NCI-H1092 (cell line): ENCODE data around the gene ZBTB4.
"Not testable (repeated sequence)": the region's sequence is repeated elsewhere in the genome, so short reads cannot be mapped to it uniquely, and the experiment has no call there.

Source experiments
- DNase-seq: peaks from one replicate; lab custom pipeline; 2025; lab: John Stamatoyannopoulos, UW

Gene ZBTB4

DNA sequence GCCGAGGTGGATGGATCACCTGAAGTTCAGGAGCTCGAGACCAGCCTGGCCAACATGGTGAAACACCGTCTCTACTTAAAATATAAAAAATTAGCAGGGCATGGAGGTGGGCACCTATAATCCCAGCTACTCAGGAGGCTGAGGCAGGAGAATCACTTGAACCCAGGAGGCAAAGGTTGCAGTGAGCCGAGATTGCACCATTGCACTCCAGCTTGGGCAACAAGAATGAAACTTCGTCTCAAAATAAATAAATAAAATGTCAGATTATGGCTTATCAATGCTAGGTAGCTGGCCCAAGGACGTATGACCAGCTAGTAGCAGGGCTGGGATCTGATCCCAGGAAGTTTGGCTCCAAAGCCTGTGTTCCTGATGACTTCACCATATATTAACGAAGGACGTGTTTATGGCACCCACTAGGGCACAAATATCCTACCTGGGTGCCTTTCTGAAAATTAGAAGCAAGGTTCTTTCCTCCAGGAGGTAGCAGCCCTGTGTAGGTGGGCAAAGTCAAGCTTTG lies 8.9 kb downstream of the ZBTB4 start:
- DNase-seq = not testable (repeated sequence)

DNA sequence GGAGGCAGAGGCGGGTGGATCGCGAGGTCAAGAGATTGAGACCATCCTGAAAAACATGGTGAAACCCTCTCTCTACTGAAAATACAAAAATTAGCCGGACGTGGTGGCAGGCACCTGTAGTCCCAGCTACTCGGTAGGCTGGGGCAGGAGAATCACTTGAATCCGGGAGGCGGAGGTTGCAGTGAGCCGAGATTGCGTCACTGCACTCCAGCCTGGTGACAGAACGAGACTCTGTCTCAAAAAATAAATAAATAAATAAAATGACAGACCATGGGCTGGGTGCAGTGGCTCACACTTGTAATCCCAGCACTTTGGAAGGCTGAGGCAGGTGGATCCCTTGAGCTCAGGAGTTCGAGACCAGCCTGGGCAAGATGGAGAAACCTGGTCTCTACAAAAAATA lies 9.6 kb downstream of the ZBTB4 start:
- DNase-seq = not testable (repeated sequence)

DNA sequence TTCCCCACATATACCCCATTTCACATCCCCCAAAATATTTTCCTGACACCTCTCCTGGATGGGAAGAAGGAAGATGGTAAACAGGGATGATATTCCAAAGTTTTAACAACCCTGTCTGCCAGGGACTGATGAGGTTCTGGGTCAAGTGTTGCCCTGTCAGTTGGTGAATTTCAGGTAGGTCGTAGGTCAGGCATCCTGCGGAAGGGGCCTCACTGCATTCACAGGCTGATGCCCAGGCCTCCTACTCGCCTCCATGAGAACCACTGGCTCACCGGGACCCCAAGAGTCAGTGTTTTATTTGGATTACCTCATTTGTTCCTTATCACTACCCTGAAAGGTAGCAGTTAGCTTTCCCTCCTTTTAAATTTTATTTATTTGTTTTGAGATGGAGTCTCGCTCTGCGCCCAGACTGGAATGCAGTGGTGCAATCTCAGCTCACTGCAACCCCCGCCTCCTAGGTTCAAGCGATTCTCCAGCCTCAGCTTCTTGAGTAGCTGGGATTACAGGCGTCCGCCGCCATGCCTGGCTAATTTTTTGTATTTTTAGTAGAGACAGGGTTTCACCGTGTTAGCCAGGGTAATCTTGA lies 10.5 kb downstream of the ZBTB4 start:
- DNase-seq = no peak

DNA sequence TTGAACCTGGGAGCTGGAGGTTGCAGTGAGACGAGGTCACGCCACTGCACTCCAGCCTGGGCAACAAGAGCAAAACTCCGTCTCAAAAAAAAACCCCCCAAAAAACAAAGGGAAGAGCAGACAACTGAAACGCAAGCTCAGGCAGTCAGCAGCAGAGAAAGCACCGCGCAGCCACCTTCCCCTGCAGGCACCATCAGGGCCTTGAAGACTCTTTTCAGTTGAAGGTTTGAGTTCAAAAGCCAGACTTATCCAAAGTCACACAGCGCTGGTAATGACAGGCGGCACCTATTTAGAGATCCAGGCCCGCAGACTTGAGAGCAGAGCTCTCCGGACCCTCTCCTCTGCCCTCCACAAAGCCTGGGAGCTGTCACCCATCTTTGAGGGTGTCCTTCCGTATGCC lies 11.1 kb downstream of the ZBTB4 start:
- DNase-seq = no peak

DNA sequence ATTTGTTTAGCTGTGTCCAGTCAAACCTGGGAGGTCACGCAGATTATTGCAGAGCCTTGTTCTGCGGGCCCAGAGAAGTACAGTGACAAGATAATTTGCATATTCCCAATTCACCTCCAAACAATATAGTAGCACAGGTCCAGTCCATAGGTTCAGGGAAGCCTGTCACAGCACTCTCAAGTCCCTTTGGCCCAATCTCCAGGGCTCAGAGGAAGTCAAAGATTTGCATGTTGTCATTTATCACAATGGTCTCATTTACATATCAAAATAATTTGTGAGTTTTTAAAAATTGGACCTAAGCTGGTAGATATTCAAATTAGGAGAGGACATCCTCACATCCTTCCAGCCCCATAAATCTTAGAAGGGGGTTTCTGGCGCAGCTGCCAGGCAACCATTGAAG lies 11.9 kb downstream of the ZBTB4 start:
- DNase-seq = no peak

DNA sequence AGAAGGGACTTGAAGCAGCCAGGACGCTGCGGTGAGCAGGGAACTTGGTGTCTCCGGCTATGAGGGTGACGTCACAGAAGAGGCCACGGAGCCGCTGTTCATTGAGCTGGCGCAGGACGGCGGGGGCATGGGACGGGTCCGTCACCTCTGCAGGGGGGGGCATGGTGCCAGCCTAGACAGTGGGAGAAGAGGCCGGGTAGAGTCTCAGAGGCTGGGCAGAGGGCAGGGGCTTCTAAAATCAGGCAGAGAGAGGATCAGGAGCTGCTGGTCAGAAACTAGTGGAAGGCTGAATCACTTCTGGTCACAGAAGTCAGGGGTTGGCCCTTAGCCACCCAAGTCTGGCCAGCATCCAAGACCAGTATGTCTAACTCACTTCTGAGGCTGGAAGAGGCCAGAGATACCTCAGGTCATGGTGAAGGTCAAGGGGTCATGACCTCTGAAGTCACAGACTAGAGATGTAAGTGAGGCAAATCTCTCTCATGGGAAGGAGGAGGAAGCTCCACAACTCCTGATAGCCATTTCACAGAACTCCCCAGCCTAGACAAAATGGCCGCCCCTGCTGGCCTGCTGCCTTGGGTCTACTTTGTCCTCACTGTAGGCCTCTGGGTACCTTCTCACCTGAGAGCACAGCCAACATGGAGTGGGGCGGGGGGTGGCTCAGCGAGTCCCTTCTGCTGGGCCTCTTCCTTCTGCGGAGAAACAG lies 12.6 kb downstream of the ZBTB4 start:
- DNase-seq = no peak

DNA sequence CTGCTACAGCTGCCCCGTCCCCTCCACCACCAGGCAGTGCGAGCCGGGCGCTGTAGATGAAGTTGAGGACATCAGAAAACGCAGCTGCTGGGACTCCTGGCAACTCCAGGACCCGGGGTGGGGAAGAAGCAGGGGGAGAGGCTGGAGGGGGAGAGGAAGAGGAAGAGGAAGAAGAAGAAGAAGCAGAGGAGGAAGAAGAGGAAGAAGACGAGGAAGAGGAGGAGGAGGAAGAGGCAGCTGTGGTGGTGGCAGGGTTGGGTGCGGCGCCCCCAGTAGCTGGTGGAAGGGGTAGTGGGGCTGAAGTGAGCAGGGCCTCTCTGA lies 13.2 kb downstream of the ZBTB4 start:
- DNase-seq = no peak

DNA sequence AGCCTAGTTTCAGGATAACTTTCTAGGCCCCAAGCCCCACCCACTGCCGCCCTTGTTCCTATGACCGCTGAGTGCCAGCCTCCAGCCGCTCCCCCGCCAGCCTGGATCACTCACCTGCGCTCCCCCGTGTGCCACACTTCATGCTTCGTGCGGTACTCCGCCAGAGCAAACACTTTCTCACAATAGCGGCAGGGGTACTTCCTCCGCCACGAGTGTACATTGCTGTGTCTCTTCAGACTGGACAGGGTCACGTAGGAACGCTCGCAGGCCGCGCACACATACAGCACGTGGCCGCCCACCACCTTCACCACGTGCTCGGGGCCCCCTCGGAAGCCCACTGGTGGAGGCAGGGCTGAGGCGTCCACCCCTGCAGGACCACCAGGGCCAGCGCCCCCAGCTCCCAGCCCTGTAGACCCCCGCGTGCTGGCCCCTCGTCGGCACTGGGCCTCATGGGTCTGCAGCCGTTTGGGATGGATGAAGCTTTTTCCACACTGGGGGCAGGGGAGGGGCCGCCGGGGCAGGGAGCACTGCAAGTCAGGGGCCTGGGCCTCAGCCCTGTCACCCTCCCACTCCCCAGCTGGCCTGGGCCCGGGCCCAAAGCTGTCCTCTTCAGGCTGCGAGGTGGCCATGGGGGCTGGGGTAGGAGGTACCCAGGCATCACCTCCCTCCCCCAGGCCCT lies 13.7 kb downstream of the ZBTB4 start:
- DNase-seq = no peak

DNA sequence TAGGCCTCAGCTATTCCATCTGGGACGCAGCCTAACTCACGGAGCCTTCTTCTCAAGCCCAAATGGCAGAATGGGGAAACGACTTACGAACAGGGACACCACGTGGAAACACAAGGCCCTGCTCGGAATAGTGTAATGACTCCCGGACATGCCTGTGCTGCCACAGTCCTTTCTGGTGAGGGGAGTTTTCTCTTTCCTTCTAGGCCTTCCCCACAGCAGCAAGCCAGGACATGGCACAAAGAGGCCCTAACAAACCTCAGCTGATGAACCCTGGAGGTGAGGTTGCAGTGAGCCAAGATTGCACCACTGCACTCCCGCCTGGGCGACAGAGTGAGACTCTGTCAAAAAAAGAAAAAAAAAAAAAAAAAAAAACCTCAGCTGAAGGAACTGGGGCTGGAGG lies 15.3 kb downstream of the ZBTB4 start:
- no peak for DNase-seq

DNA sequence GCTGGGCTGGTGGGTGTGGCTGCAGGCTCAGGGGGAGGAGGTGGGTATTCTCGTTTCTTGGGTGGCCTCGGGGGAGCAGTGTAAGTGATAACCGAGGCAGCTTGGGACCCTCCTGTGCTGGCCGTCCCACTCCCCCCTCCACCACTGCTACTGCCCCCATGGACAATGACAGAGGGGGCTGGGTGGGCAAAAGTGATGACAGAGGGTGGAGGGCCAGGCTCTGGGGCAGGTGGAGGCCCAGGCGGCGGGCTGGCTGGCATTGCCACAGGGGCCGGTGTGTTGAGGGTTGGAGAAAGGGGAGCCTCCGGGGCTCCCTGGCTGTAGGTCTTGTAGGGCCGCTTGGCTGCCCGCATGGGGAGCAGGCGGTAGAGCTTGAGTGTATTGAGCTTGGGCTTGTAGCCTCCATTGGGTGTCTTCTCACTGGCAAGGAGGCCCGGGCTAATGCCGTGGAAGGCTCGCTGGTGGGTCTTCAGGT lies 16.0 kb downstream of the ZBTB4 start:
- DNase-seq = no peak

DNA sequence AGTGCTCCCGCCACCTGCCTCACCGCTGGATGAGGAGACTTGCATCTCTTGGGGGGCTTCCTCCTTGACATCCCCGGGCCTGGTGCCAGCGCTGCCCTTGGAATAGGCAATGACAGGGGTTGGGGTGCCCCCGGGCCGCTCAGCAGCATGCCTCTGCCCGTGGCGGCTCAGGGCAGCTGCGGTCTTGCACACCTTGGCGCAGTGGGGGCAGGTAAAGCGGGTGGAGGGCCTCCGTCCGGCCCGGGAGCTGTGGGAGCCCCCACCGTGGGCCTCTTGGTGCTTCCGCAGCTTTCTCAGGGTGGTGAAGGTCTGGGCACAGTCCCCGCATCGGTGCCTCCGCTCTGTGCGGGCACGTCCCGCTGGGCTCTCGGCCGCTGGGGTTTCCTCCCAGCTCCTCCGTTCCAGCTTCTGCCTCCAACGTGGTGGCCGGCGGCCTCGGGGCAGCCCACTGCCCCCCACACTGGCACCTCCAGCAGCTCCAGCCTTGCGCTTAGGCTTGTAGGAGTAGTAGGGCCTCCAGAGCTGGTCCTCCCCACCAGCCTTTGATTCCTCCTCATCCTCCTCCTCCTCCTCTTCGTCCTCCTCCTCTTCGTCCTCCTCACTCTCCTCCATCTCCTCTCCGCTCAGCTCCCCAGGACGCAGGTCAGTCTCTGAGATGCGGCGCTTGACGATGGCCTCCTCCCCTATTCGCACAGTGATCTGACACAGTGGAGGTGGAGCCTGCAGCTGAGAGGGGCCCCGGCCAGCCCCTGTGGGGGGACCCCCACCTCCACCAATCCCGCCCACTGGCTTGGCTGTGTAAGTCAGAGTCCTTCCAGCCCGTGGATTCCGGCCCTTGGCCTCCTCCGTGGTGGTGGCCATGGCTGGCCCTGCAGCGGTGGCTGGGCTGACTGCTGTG lies 16.7 kb downstream of the ZBTB4 start:
- DNase-seq = no peak

DNA sequence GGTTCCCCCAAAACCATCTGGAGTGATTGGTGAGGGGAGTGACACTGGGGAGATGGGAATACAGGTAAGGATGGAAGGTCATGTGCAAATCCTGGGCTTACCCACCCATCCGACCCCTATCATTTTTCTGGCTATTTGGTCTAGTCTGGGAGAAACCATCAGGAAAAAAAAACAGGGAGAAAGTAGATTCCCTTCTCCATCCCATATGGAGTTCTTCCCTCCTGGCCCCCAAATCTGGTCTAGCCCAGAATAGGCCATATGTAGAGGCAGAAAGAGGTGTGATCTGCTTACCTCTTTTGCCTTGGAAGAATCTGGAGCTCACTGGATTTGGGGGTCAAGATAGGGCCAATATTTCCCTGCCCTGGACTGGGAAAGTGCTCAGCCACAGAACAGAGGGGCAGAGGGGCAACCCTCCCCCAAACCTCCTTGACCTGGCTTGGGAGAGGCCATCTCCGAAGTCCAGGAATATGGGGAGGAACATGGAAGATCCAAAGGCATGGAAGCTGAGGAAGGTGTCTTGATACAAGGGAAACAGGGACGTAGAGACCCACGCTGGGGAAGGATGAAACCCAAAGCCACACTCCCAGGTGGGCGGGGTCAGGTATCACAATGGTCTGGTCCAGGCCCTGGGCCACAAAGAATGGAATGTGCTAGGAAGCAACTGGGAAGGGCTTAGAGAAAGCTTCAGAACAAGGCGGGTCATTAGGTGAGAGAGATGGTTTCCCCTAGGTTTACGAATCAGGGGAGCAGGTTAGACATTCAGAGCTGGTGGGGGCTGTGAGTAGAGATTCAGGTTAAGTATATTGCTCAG lies 18.4 kb downstream of the ZBTB4 start:
- no peak for DNase-seq

DNA sequence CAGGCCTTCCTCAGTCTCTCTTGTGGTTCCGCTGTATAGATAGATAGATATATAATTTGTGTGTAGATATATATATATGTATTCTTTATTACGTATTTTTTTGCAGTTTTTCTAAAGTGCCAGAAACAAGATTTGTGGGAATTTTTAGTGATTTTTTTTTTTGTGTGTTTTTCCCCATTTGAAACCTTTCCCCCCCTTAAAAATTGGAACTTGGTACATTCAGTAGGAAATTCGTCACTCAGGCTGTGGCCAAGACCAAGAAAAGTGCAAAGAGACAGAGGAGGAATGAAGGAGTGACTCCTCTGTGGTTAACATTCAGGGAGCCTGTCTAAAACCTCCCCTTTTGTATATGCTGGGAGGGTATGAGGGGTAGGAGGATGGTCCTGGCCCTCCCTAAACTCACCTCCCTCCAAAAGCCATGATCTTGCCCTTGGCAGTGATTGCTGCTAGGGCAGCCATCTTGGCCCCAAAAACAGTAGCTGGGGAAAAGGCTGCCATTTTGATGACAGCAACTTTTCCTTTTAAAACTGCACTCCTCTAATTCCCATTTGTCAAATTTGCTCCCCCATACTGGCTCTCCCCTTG lies 19.4 kb downstream of the ZBTB4 start:
- no peak for DNase-seq

DNA sequence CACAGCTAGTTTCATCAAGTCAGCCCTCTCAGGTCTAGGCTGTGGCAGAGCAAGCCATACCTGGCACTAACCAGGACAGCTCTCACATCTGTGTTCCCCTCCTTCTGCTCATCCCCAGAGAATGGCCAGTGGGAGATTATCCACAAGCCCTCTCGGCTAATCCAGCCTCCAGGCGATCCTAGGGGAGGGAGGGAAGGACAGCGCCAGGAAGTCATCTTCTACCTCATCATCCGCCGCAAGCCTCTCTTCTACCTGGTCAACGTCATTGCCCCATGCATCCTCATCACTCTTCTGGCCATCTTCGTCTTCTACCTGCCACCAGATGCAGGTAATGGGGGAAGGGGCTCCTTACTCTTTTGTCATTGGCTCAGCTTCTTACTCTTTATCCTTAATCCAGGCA lies 31.0 kb downstream of the ZBTB4 start:
- DNase-seq = no peak

DNA sequence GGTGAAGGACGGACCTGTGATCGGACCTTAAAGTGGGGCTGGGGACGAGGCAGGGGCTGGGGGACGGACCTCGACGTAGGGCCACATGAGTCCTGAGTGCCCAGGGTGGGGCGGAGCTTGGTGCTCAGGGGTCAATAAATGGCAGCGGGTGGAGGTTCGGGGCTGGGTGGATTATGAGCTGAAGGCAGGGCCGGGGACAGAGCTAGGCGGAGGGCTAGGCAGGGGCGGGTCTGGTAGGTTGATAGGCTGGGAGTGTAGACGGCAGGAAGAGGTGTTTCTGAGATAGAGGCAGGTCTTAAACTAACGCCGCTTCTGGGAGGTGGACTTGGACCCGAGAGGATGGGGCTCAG lies 33.8 kb downstream of the ZBTB4 start:
- DNase-seq = no peak

DNA sequence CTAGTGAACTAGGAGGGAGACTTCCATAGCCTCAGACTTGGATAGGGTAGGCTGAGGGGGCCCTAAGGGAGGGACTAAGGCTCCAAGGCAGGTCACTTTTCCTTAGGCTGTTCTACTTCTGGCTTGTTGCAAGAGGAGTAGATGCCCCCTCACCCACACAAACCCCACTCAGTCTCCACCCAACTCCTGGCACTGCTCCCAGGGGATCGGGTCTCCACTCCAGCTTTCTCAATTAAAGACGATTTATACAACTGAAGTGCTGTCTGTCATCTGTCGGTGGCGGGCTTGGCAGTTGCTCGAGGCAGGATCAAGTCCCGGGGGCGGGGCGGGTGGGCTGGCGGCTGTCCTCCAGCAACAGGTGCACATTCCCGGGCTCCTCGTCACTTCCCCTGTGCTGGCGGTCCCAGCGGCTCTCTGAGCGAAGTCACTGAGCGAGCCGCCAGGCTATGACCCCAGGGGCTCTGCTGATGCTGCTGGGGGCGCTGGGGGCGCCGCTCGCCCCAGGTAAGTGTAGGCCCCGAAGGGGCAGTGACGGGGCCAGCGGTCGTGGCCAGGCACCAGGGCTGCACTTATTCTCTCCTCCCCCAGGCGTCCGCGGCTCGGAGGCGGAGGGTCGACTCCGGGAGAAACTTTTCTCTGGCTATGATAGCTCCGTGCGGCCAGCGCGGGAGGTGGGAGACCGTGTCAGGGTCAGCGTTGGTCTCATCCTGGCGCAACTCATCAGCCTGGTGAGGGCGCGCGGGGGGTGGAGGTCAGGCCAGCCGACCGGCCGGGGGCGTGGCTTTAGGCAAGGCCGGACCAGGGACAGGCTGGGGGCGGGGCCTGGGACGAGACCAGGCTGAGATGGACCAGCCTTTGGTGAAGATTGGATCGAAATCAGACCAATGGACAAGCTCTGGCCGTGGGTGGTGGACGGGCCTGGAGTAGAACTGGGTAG lies 34.5 kb downstream of the ZBTB4 start, which contains the start of gene CHRNB1:
CHRNB1 (plus strand) TSS at position 380 of the 937 bp plus-strand sequence; CDS start at position 447, 67 bp downstream.
- DNase-seq = no peak

DNA sequence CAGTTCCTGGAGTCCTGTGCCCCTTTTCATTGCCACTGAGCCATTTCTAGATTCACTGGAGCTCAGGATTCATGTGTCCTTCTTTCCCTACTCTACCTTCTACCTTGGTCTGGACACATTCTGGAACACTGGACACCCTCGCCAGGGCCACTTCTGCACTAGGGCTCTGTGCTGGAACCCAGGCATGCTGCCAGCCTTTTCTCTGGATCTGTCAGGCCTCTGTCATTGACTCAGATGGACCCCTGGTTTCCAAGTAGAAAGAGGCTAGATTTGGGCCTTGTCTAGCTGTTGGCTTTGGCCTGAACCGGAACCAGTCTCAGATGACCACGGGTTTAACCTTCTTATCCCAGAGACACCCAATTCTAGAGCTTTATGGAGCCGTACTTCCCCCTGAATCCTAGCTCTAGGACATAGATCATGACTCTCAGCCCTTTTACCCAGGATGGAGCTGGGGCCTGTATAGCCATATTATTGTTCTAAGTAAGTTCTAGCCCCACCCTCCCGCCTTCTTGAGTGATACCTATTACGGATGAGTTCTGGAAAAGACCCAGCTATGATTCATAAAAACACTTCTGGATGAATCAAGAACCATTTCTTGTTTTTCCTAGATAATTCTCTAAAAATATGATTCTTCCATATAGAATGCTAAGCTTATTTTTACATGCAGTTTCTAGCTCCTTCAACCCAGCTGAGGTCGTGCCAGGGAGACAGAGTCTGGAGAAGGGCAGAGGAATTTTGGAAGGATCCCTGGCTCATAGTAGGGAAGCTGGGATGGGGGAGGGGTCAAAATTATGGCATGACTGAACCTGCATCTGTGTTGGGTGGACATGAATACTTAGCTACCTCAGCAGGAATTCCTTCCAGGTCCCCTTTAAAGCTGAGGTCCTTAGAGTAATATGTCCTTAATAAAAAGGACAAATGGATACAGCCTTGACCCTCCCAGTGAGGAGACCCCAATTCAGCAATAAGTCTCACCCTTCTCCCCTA lies 35.6 kb downstream of the ZBTB4 start:
- no peak for DNase-seq

DNA sequence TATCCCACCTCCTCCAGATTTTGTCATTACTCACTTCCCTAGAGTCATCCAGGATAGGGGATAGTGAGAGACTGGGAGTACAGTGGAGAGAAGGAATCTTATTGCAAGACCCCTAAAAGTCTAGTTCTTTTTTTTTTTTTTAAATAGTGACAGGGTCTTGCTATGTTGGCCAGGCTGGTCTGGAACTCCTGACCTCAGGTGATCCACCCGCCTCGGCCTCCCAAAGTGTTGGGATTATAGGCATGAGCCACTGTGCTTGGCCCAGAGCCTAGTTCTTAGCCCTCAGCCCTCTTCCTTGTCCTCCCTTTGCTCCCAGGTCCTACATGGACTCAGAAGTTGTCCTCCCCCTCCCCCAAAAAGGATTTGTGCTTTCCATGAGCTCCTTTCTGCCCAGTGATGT lies 37.3 kb downstream of the ZBTB4 start:
- no peak for DNase-seq

DNA sequence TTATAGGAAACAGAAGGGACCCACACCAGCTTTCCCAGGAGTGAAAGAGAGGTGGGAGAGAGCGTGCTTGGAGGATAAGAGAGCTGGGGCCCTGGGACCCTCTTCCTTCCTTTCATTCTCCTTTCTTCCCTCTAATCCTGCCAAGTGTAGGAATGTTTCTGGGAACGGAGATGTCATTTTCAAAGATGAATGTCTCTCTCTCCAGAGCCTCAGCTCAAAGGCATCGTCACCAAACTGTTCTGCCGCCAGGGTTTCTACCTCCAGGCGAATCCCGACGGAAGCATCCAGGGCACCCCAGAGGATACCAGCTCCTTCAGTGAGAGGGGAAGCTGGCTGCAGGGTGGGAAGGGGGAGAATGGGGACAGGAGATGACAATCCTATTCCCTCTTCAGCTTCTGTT lies 38.2 kb downstream of the ZBTB4 start:
- DNase-seq = no peak
